CD14-positive monocyte (primary cell): ENCODE measurements around the gene WDR64. TPM values are rescaled to one million over a fixed set of nuclear protein-coding genes. Genes with fewer than 3 reads are reported as not detected.
A peak's percentile ranks its signal among the peaks of the same experiment; 100 is the strongest.

Experiments used
- DNase-seq, 3 donors: peaks; one replicate each; pipeline ENCODE4 v3.0.0-alpha.2; 2011 to 2022
- H2AFZ ChIP-seq: 2 replicates; pipeline ENCODE4 v1.6.0; 2012; ENCODE audit warnings: mild to moderate bottlenecking, low read depth, low read length, inconsistent platforms; ENCODE audit not compliant: insufficient read depth, poor library complexity, severe bottlenecking
- H3K27ac ChIP-seq, 2 donors: 1 replicate in 1 of 2; 2 replicates in 1 of 2; pipeline ENCODE4 v1.5.1; 2012 to 2013; ENCODE audit warnings: low read length in 2 of 2, control low read depth in 1 of 2, inconsistent platforms in 1 of 2, low read depth in 1 of 2, mild to moderate bottlenecking in 1 of 2
- H3K27me3 ChIP-seq, 2 donors: one replicate each; pipeline versions ENCODE4 v1.6.0 to v1.6.1; 2011 to 2013; ENCODE audit warnings: low read length in 2 of 2; ENCODE audit not compliant: control insufficient read depth in 2 of 2, insufficient read depth in 2 of 2
- H3K36me3 ChIP-seq, 2 donors: replicated peaks in 1 of 2; 1 replicate in 1 of 2; 2 replicates in 1 of 2; pipeline versions ENCODE4 v1.5.1 to v1.6.1; 2012 to 2013; ENCODE audit warnings: low read length in 2 of 2, control low read depth in 1 of 2, inconsistent platforms in 1 of 2, mild to moderate bottlenecking in 1 of 2; ENCODE audit not compliant: insufficient read depth in 2 of 2, control insufficient read depth in 1 of 2
- H3K4me1 ChIP-seq, 2 donors: 1 replicate in 1 of 2; 2 replicates in 1 of 2; pipeline versions ENCODE4 v1.5.1 to v1.6.1; 2012 to 2013; ENCODE audit warnings: low read length in 2 of 2, control low read depth in 1 of 2, inconsistent platforms in 1 of 2, mild to moderate bottlenecking in 1 of 2, moderate library complexity in 1 of 2; ENCODE audit not compliant: insufficient read depth in 2 of 2, control insufficient read depth in 1 of 2
- H3K4me2 ChIP-seq: replicated peaks from 2 replicates; pipeline ENCODE3; 2012; ENCODE audit warnings: low read length, moderate library complexity, mild to moderate bottlenecking; ENCODE audit not compliant: poor library complexity, severe bottlenecking; ENCODE audit errors: extremely low read depth
- H3K4me3 ChIP-seq, 3 experiments: fragments of 200-600 bp in 1 of 3; sonication (generic) in 1 of 3; replicated peaks in 1 of 3; 1 replicate in 2 of 3; 2 replicates in 1 of 3; pipeline ENCODE4 v1.5.1; 2011 to 2013; ENCODE audit warnings: low read length in 3 of 3, mild to moderate bottlenecking in 3 of 3, control low read depth in 2 of 3, low read depth in 2 of 3, inconsistent platforms in 1 of 3, moderate library complexity in 1 of 3
- H3K79me2 ChIP-seq: 2 replicates; pipeline ENCODE4 v1.6.0; 2012; ENCODE audit warnings: mild to moderate bottlenecking, control low read depth, inconsistent platforms, low read length, moderate library complexity; ENCODE audit not compliant: insufficient read depth
- H3K9ac ChIP-seq: 2 replicates; pipeline ENCODE4 v1.6.0; 2017; ENCODE audit warnings: low read length, mild to moderate bottlenecking; ENCODE audit not compliant: insufficient read depth, poor library complexity, severe bottlenecking
- H3K9me3 ChIP-seq, 2 donors: replicated peaks in 1 of 2; 1 replicate in 1 of 2; 2 replicates in 1 of 2; pipeline versions ENCODE4 v1.5.1 to v1.6.1; 2012 to 2013; ENCODE audit warnings: low read length in 2 of 2, control low read depth in 1 of 2; ENCODE audit not compliant: control insufficient read depth in 1 of 2, insufficient read depth in 1 of 2
- H4K20me1 ChIP-seq: 2 replicates; pipeline ENCODE4 v1.6.0; 2012; ENCODE audit warnings: mild to moderate bottlenecking, low read length, control low read depth, moderate library complexity; ENCODE audit not compliant: insufficient read depth
- H3K27ac Mint-ChIP-seq, 7 donors: one replicate each; pipeline ENCODE4 v1.8.0; 2020; ENCODE audit warnings: mild to moderate bottlenecking in 7 of 7, mixed read lengths in 7 of 7, moderate library complexity in 6 of 7, inconsistent platforms in 2 of 7
- H3K27me3 Mint-ChIP-seq, 3 donors: one replicate each; pipeline ENCODE4 v1.8.0; 2021 to 2022; ENCODE audit warnings: low read depth in 3 of 3, mild to moderate bottlenecking in 3 of 3, mixed read lengths in 3 of 3, moderate library complexity in 3 of 3, inconsistent platforms in 1 of 3
- H3K36me3 Mint-ChIP-seq, 2 donors: one replicate each; pipeline ENCODE4 v1.8.0; 2020; ENCODE audit warnings: mixed read lengths in 2 of 2, inconsistent platforms in 1 of 2, mild to moderate bottlenecking in 1 of 2
- H3K4me1 Mint-ChIP-seq: one replicate; pipeline ENCODE4 v1.8.0; 2020; ENCODE audit warnings: mild to moderate bottlenecking, mixed read lengths
- H3K4me3 Mint-ChIP-seq, 2 donors: one replicate each; pipeline ENCODE4 v1.8.0; 2020; ENCODE audit warnings: mild to moderate bottlenecking in 2 of 2, mixed read lengths in 2 of 2, moderate library complexity in 1 of 2
- H3K9me3 Mint-ChIP-seq, 7 donors: one replicate each; pipeline ENCODE4 v1.8.0; 2020 to 2022; ENCODE audit warnings: mixed read lengths in 7 of 7, mild to moderate bottlenecking in 6 of 7, moderate library complexity in 6 of 7, inconsistent platforms in 2 of 7
- WGBS: methylation state at CpG from one replicate; pipeline ENCODE4 v1.1.5; 2013; ENCODE audit warnings: missing lambda C conversion rate; ENCODE audit not compliant: insufficient coverage; 5-methylcytosine and 5-hydroxymethylcytosine counted together
- intact Hi-C, 2 donors: fragments of 100-400 bp; cut with micrococcal nuclease; formaldehyde crosslinking; loops; one replicate each; pipeline versions ENCODE4 v1.15.0 to v1.15.1; 2023
- polyA plus RNA-seq, 3 donors: library from polyadenylated mRNA; depleted of rRNA in 1 of 3; unstranded in 2 of 3; stranded (reverse) in 1 of 3; fragments of 300-500 nt in 2 of 3; fragments of >200 nt in 1 of 3; fragmentation: Illumina TruSeq in 2 of 3; gene quantifications; 1 replicate in 2 of 3; 2 replicates in 1 of 3; pipeline ENCODE4 v1.2.3, GENCODE V29; 2012 to 2021
- TF ChIP-seq, protein P1 (sequence below): fragments of 200-600 bp; IDR thresholded peaks from one replicate; pipeline ENCODE4 v1.8.0; 2022; ENCODE audit warnings: antibody characterized with exemption, mild to moderate bottlenecking

WDR64 gene
- polyA plus RNA-seq, 3 donors, result not detected

DNA sequence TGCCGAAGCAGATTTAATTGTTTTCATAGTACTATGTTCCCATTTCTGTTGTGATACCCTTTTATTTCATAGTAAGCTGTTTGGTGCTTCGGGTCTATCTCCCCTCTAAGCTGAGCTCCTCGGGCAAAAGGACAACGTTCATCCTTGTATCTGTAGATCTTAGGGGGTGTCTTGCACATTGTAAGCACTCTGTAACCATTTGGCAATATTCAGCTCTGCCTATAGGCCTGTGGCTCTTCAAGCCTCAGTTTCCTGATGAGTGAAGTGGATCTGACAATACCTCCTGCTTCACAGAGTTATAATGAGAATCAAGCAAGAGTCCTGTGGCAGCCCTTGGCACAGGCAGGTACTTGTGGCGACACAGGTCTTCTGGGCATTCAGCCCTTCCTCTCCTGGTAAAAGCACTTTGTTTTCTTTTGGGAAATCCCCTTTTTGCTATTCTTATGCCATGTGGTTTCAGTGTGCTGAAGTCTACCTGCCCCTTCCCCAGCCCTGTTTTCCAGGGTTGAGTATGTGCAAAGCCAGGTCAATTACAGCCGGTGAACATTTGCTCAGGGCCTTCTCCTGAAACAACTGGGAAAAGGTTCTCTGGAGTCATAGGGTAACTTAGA is 187.4 kb downstream of the WDR64 start:
- no peak overlapping the region for H3K4me2 ChIP-seq
- no peaks in the 10 kb centered on the region for H3K4me1 ChIP-seq
- intact Hi-C loops, result loop anchor here in 1 of 2 donors (10.0 kb wide), 1 partner anchor 75 kb away; no protein-coding TSS in a partner anchor
- H3K9ac ChIP-seq, result no peak overlapping the region
- peaks cover 3% of the 10 kb centered on the region for H3K4me1 Mint-ChIP-seq
- peaks cover 0 to 3% of the 10 kb centered on the region in 2 donors for H3K27me3 ChIP-seq
- TF ChIP-seq, protein P1, sequence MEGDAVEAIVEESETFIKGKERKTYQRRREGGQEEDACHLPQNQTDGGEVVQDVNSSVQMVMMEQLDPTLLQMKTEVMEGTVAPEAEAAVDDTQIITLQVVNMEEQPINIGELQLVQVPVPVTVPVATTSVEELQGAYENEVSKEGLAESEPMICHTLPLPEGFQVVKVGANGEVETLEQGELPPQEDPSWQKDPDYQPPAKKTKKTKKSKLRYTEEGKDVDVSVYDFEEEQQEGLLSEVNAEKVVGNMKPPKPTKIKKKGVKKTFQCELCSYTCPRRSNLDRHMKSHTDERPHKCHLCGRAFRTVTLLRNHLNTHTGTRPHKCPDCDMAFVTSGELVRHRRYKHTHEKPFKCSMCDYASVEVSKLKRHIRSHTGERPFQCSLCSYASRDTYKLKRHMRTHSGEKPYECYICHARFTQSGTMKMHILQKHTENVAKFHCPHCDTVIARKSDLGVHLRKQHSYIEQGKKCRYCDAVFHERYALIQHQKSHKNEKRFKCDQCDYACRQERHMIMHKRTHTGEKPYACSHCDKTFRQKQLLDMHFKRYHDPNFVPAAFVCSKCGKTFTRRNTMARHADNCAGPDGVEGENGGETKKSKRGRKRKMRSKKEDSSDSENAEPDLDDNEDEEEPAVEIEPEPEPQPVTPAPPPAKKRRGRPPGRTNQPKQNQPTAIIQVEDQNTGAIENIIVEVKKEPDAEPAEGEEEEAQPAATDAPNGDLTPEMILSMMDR, result no peak
- no peak overlapping the region for H3K4me3 ChIP-seq
- 83% methylated on average over 1 of the region's 6 CpGs for WGBS
- no peak overlapping the region for H3K4me3 Mint-ChIP-seq
- H3K9me3 ChIP-seq, result no peaks in the 10 kb centered on the region
- H3K27ac Mint-ChIP-seq, result peak overlapping the region in 1 of 7 donors; percentile 52
- H3K79me2 ChIP-seq, result no peaks in the 10 kb centered on the region
- H3K36me3 Mint-ChIP-seq, result no peaks in the 10 kb centered on the region
- no peaks in the 10 kb centered on the region for H3K36me3 ChIP-seq
- H2AFZ ChIP-seq, result no peak overlapping the region
- no peak for DNase-seq
- H3K9me3 Mint-ChIP-seq, result no peaks in the 10 kb centered on the region
- no peaks in the 10 kb centered on the region for H4K20me1 ChIP-seq
- H3K27me3 Mint-ChIP-seq, result peaks cover 0 to 6% (median 1%) of the 10 kb centered on the region in 3 donors
- H3K27ac ChIP-seq, result no peak overlapping the region

DNA sequence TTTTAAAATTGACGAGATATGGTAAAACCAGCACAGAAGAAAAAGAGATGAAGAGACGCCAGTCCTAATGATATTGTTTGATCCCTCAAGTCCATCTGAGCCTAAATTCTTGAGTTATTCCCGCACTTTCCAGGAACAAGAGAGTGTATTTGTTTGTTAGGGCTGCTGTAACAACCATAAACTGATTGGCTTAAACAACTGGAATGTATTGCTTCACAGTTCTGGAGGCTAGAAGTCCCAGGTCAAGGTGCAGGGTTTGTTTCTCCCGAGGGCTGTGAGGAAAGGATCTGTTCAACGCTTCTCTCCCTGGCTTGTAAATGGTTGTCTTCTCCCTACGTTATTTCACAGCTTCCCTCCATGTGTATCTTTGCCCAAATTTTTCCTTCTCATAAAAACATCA is 188.1 kb downstream of the WDR64 start:
- peaks cover 0 to 3% of the 10 kb centered on the region in 2 donors for H3K27me3 ChIP-seq
- no peaks in the 10 kb centered on the region for H3K4me1 ChIP-seq
- H4K20me1 ChIP-seq, result no peaks in the 10 kb centered on the region
- 100% methylated on average over 3 of the region's 6 CpGs for whole genome bisulfite sequencing
- intact Hi-C loops, result loop anchor here (10.0 kb wide), 4 partner anchors 195 to 315 kb away; partner anchors contain the start of genes CHML (in 1 of the 2) and OPN3 (in 1 of the 2)
- no peak for DNase-seq
- Mint-ChIP-seq H3K9me3 (no peaks in the 10 kb centered on the region), H3K27ac (no peak overlapping the region), H3K4me1 (peaks cover 3% of the 10 kb centered on the region), H3K4me3 (no peak overlapping the region), H3K36me3 (no peaks in the 10 kb centered on the region), H3K27me3 (peaks cover 0 to 9% (median 1%) of the 10 kb centered on the region in 3 donors)
- H3K9ac ChIP-seq, result no peak overlapping the region
- no peak overlapping the region for H3K4me3 ChIP-seq
- no peak overlapping the region for H3K4me2 ChIP-seq
- TF ChIP-seq, protein P1, result no peak
- no peak overlapping the region for H2AFZ ChIP-seq
- no peak overlapping the region for H3K27ac ChIP-seq
- H3K9me3 ChIP-seq, result no peaks in the 10 kb centered on the region
- H3K79me2 ChIP-seq, result no peaks in the 10 kb centered on the region
- H3K36me3 ChIP-seq, result no peaks in the 10 kb centered on the region
